ENCODE data around the gene PARD6G.
A peak's percentile ranks its signal among the peaks of the same experiment; 100 is the strongest.

PARD6G gene

GRCh38 chr18:80233899-80234298 lies 13.4 kb downstream of the PARD6G start:
- DNase-seq (ENCODE audit: extremely low spot score), result no peak
- no peak for TF ChIP-seq CTCF (IDR thresholded peaks at IDR 0.05; ENCODE audit: control extremely low read depth, extremely low read depth, low read depth, missing control alignments)
- POLR2A ChIA-PET, result no interaction called here
- CTCF ChIA-PET, result interaction anchor here (1.1 to 1.4 kb wide), 2 partner anchors 11 to 21 kb away, joined by 3 read pairs; no protein-coding TSS in a partner anchor

- DNase-seq (ENCODE audit: extremely low spot score), result no peak
- POLR2A ChIA-PET, result no interaction called here
- CTCF ChIA-PET, result interaction anchor here (1.4 kb wide), 1 partner anchor 11 kb away, joined by 3 read pairs; no protein-coding TSS in a partner anchor
- TF ChIP-seq CTCF (IDR thresholded peaks at IDR 0.05; ENCODE audit: control extremely low read depth, extremely low read depth, low read depth, missing control alignments), result no peak
These were observed 14.0 kb downstream of the PARD6G start for GRCh38 chr18:80233201-80233835.

GRCh38 chr18:80232710-80233109 lies 14.6 kb downstream of the PARD6G start:
- DNase-seq (ENCODE audit: extremely low spot score), result peak; percentile 6
- POLR2A ChIA-PET, result no interaction called here
- CTCF ChIA-PET, result interaction anchor here (1.4 kb wide), 1 partner anchor 10 kb away, joined by 3 read pairs; no protein-coding TSS in a partner anchor
- TF ChIP-seq CTCF (IDR thresholded peaks at IDR 0.05; ENCODE audit: control extremely low read depth, extremely low read depth, low read depth, missing control alignments), result no peak

- ChIA-PET POLR2A (no interaction called here), CTCF (interaction anchor here (1.3 to 2.4 kb wide), 2 partner anchors 8 to 13 kb away, joined by 4 to 7 read pairs; no protein-coding TSS in a partner anchor)
- TF ChIP-seq CTCF (IDR thresholded peaks at IDR 0.05; ENCODE audit: control extremely low read depth, extremely low read depth, low read depth, missing control alignments), result no peak
- no peak for DNase-seq (ENCODE audit: extremely low spot score)
These were observed 15.3 kb downstream of the PARD6G start for GRCh38 chr18:80232030-80232429.

- CTCF ChIA-PET, result interaction anchor here (1.1 to 2.4 kb wide), 3 partner anchors 8 to 31 kb away, joined by 3 to 7 read pairs (median 4); no protein-coding TSS in a partner anchor
- POLR2A ChIA-PET, result no interaction called here
- TF ChIP-seq CTCF (IDR thresholded peaks at IDR 0.05; ENCODE audit: control extremely low read depth, extremely low read depth, low read depth, missing control alignments), result no peak
- no peak for DNase-seq (ENCODE audit: extremely low spot score)
These were observed 15.7 kb downstream of the PARD6G start for GRCh38 chr18:80231616-80232015.

GRCh38 chr18:80231151-80231550 lies 16.2 kb downstream of the PARD6G start:
- CTCF ChIA-PET, result interaction anchor here (1.1 to 2.4 kb wide), 3 partner anchors 9 to 31 kb away, joined by 3 to 7 read pairs (median 4); no protein-coding TSS in a partner anchor
- no peak for DNase-seq (ENCODE audit: extremely low spot score)
- POLR2A ChIA-PET, result no interaction called here
- no peak for TF ChIP-seq CTCF (IDR thresholded peaks at IDR 0.05; ENCODE audit: control extremely low read depth, extremely low read depth, low read depth, missing control alignments)

All from GM10248 (cell line).